Endodermal cell (in vitro differentiated cells): ENCODE results near the gene DMGDH. TPM values are rescaled to one million over a fixed set of nuclear protein-coding genes. Genes with fewer than 3 reads are reported as not detected.

ENCODE experiments used
- DNase-seq: peaks from one replicate; pipeline ENCODE4 v3.0.0-alpha.2; 2017
- H3K27ac ChIP-seq: 2 replicates; pipeline ENCODE4 v1.5.1; 2013; ENCODE audit warnings: mild to moderate bottlenecking, low read depth, low read length, moderate library complexity
- H3K27me3 ChIP-seq: 2 replicates; pipeline ENCODE4 v1.6.1; 2013; ENCODE audit warnings: mild to moderate bottlenecking, low read length, moderate library complexity; ENCODE audit not compliant: insufficient read depth, control insufficient read depth, poor library complexity, severe bottlenecking
- H3K36me3 ChIP-seq: 2 replicates; pipeline ENCODE4 v1.7.0; 2013; ENCODE audit warnings: mild to moderate bottlenecking, low read length, moderate library complexity; ENCODE audit not compliant: control insufficient read depth, insufficient read depth
- H3K4me1 ChIP-seq: one replicate; pipeline ENCODE4 v1.7.0; 2013; ENCODE audit warnings: low read length; ENCODE audit not compliant: control insufficient read depth, insufficient read depth
- H3K4me3 ChIP-seq: 2 replicates; pipeline ENCODE4 v1.5.1; 2013; ENCODE audit warnings: mild to moderate bottlenecking, low read length, moderate library complexity
- H3K9ac ChIP-seq: 2 replicates; pipeline ENCODE4 v1.6.1; 2013; ENCODE audit warnings: mild to moderate bottlenecking, low read length, moderate library complexity; ENCODE audit not compliant: poor library complexity, severe bottlenecking; ENCODE audit errors: extremely low read depth
- H3K9me3 ChIP-seq: 2 replicates; pipeline ENCODE4 v1.6.1; 2013; ENCODE audit warnings: mild to moderate bottlenecking, low read length, moderate library complexity; ENCODE audit not compliant: control insufficient read depth
- H3K27ac Mint-ChIP-seq: 2 replicates; pipeline ENCODE4 v1.8.0; 2020; ENCODE audit warnings: mixed read lengths
- H3K27me3 Mint-ChIP-seq: 2 replicates; pipeline ENCODE4 v1.8.0; 2021; ENCODE audit warnings: mild to moderate bottlenecking, mixed read lengths; ENCODE audit not compliant: insufficient read depth
- H3K36me3 Mint-ChIP-seq: 2 replicates; pipeline ENCODE4 v1.8.0; 2020; ENCODE audit warnings: low read depth, mixed read lengths
- H3K4me1 Mint-ChIP-seq: 2 replicates; pipeline ENCODE4 v1.8.0; 2020; ENCODE audit warnings: mixed read lengths
- H3K4me3 Mint-ChIP-seq: 2 replicates; pipeline ENCODE4 v1.8.0; 2020; ENCODE audit warnings: mild to moderate bottlenecking, moderate library complexity, mixed read lengths
- H3K9me3 Mint-ChIP-seq: 2 replicates; pipeline ENCODE4 v1.8.0; 2020; ENCODE audit warnings: mild to moderate bottlenecking, mixed read lengths
- WGBS, 2 experiments: methylation state at CpG; one replicate each; pipeline versions ENCODE4 v1.1.5 to v1.1.7; 2013; ENCODE audit warnings: missing lambda C conversion rate in 2 of 2, mixed read lengths in 1 of 2; ENCODE audit not compliant: insufficient coverage in 1 of 2, insufficient read length in 1 of 2; 5-methylcytosine and 5-hydroxymethylcytosine counted together
- total RNA-seq, 2 donors: library from RNA; stranded (reverse); fragmentation: NEBNext Ultra II Directional in 1 of 2; extraction: Animal tissue kit (Norgen Biotek cat#: 25700) in 1 of 2; gene quantifications; 2 replicates in 1 of 2; 3 replicates in 1 of 2; pipeline ENCODE4 v1.2.1, GENCODE V29; 2021
- TF ChIP-seq, protein P1 (sequence below): fragments of 200-600 bp; sonication (generic); conservative IDR thresholded peaks from 2 replicates; pipeline ENCODE4 v1.5.0; 2021; ENCODE audit warnings: antibody characterized with exemption, mild to moderate bottlenecking

Gene DMGDH
- total RNA-seq, 2 donors from 2014 or later, result 0.73 to 4.7 TPM

DNA sequence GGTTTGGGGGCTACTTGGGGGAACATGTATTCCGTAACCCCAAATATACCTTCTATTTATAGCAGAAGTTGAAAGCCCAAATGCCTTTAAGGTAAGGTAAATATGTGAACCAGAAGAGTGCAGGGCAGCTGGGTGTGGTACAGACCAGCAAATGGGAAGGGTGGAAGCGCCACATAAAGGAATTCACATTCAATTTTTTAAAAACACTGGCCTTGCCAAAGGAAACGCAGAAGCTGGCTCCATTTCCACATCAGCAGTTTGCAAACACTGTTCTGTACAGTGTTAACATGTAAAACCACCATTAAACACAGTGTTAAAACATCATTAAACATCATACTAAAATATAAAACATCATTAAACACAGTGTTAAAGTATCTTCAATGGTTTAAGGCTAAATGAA lies 38.6 kb upstream of the DMGDH start:
- H3K36me3 Mint-ChIP-seq, result no peaks in the 10 kb centered on the region
- no peaks in the 10 kb centered on the region for H3K4me1 ChIP-seq
- H3K27ac Mint-ChIP-seq, result no peak overlapping the region
- no peak overlapping the region for H3K4me3 ChIP-seq
- no peak overlapping the region for H3K27ac ChIP-seq
- DNase-seq, result no peak
- peaks cover 16% of the 10 kb centered on the region for H3K4me1 Mint-ChIP-seq
- H3K27me3 ChIP-seq, result peaks cover 35% of the 10 kb centered on the region
- WGBS, 2 experiments, result 89 to 100% methylated on average over 1 to 2 of the region's 3 CpGs
- TF ChIP-seq, protein P1, sequence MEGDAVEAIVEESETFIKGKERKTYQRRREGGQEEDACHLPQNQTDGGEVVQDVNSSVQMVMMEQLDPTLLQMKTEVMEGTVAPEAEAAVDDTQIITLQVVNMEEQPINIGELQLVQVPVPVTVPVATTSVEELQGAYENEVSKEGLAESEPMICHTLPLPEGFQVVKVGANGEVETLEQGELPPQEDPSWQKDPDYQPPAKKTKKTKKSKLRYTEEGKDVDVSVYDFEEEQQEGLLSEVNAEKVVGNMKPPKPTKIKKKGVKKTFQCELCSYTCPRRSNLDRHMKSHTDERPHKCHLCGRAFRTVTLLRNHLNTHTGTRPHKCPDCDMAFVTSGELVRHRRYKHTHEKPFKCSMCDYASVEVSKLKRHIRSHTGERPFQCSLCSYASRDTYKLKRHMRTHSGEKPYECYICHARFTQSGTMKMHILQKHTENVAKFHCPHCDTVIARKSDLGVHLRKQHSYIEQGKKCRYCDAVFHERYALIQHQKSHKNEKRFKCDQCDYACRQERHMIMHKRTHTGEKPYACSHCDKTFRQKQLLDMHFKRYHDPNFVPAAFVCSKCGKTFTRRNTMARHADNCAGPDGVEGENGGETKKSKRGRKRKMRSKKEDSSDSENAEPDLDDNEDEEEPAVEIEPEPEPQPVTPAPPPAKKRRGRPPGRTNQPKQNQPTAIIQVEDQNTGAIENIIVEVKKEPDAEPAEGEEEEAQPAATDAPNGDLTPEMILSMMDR, result no peak
- H3K9me3 Mint-ChIP-seq, result no peaks in the 10 kb centered on the region
- H3K9ac ChIP-seq, result no peak overlapping the region
- no peaks in the 10 kb centered on the region for H3K36me3 ChIP-seq
- H3K4me3 Mint-ChIP-seq, result no peak overlapping the region
- H3K9me3 ChIP-seq, result no peaks in the 10 kb centered on the region
- H3K27me3 Mint-ChIP-seq, result peaks cover 32% of the 10 kb centered on the region

DNA sequence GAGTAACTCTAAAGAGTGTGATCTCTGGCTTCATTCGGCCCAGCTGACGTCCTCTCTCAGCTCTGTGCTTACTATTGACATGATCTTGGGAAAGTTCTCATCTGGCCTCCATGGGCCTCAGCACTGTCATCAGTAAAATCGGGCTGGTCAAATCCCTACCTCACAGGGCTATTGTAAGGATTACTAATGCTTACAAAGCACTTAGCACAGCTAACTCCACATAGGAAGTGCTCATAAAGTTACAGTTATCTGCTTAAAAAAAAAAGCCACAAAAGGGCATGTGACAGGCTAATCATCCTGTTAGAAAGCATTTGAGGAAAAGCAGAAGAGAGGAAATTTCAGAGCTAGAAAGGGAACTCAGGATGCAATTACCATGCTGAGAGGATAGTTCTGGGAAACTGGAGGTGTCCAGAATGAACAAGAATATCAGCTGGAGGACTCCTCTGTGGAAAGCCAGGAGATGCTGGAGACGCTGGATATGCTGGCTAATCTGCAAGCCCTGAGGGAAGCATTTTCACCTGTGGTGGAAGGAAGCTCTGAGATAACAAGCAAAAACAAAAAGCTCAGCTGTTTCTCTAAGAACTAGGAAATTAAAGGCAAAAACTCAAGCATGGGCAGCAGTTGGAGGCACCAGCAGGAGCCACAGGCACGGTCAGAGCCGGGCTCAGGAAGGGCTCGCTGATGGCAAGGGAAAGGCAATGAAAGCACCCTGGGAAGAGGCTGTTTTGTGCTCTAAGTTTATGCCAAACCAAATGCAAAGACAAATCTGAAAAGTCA lies 37.7 kb upstream of the DMGDH start:
- Mint-ChIP-seq H3K27ac (no peak overlapping the region), H3K4me3 (no peak overlapping the region), H3K36me3 (no peaks in the 10 kb centered on the region), H3K9me3 (peaks cover 3% of the 10 kb centered on the region), H3K4me1 (peaks cover 16% of the 10 kb centered on the region), H3K27me3 (peaks cover 24% of the 10 kb centered on the region)
- Histone ChIP-seq H3K4me1 (no peaks in the 10 kb centered on the region), H3K9me3 (peaks cover under 1% of the 10 kb centered on the region), H3K9ac (no peak overlapping the region), H3K36me3 (no peaks in the 10 kb centered on the region), H3K27me3 (peaks cover 26% of the 10 kb centered on the region), H3K4me3 (no peak overlapping the region), H3K27ac (no peak overlapping the region)
- 79 to 85% methylated on average over 6 to 7 of the region's 7 CpGs for WGBS, 2 experiments
- DNase-seq, result no peak
- TF ChIP-seq, protein P1, result no peak

DNA sequence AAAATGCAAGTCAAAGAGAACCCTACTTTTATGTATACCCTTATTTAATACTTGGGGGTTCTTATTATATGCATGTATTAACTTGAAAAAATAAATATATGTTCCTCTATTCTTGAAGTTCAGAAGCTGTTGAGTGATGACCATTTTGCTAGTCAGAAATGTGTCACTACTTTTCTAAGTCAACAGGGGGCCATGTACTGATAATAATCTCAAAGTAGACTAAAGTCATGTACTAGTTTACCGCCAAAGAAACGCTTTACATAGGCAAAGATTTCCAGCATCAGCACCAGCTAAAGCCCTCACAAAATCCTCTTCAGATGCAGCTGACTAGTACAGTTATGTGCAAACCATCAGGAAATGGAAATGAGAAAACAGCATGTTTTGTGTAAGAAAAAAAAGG lies 36.4 kb upstream of the DMGDH start:
- no peak for DNase-seq
- H3K36me3 ChIP-seq, result no peaks in the 10 kb centered on the region
- H3K4me1 ChIP-seq, result no peaks in the 10 kb centered on the region
- H3K27me3 Mint-ChIP-seq, result peaks cover 10% of the 10 kb centered on the region
- peaks cover 12% of the 10 kb centered on the region for H3K27me3 ChIP-seq
- H3K9ac ChIP-seq, result no peak overlapping the region
- H3K9me3 ChIP-seq, result peaks cover 8% of the 10 kb centered on the region
- 95 to 100% methylated on average over 2 of the region's 2 CpGs for WGBS, 2 experiments
- H3K4me1 Mint-ChIP-seq, result peaks cover 10% of the 10 kb centered on the region
- TF ChIP-seq, protein P1, result peak; percentile 28
- H3K36me3 Mint-ChIP-seq, result peaks cover 5% of the 10 kb centered on the region
- peaks cover 17% of the 10 kb centered on the region for H3K9me3 Mint-ChIP-seq
- H3K4me3 Mint-ChIP-seq, result no peak overlapping the region
- H3K27ac ChIP-seq, result no peak overlapping the region
- no peak overlapping the region for H3K27ac Mint-ChIP-seq
- H3K4me3 ChIP-seq, result no peak overlapping the region
